WTC11 (cell line): Measurements from ENCODE around the gene NCMAP. TPM values are rescaled to one million over a fixed set of nuclear protein-coding genes. Genes with fewer than 3 reads are reported as not detected.
"Not testable (repeated sequence)": the region's sequence is repeated elsewhere in the genome, so short reads cannot be mapped to it uniquely, and the experiment has no call there.

Experiments
- ATAC-seq: fragments of 200-7000 bp; cut with Tn5 transposase; 2 replicates; pipeline ENCODE4 v1.10.0; 2021; ENCODE audit warnings: mild to moderate bottlenecking, moderate library complexity
- CTCF ChIA-PET: fragments of 300-600 bp; sonication (Branson Sonifier 250); formaldehyde crosslinking; loops from one replicate; lab custom pipeline; 2021; ENCODE audit warnings: antibody characterized with exemption; lab: Charles Lee
- POLR2A ChIA-PET: fragments of 350-600 bp; sonication (Branson Sonifier 250); formaldehyde crosslinking; loops from one replicate; lab custom pipeline; 2021; ENCODE audit warnings: antibody characterized with exemption; lab: Charles Lee
- DNase-seq: peaks from one replicate; pipeline ENCODE4 v3.0.0; 2021; ENCODE audit warnings: low spot score
- H3K27ac Mint-ChIP-seq: 2 replicates; pipeline ENCODE4 v1.8.0; 2021; ENCODE audit warnings: mixed read lengths
- H3K27me3 Mint-ChIP-seq: 2 replicates; pipeline ENCODE4 v1.8.0; 2021; ENCODE audit warnings: low read depth, mild to moderate bottlenecking, moderate library complexity, mixed read lengths
- H3K36me3 Mint-ChIP-seq: 2 replicates; pipeline ENCODE4 v1.8.0; 2021; ENCODE audit warnings: mixed read lengths
- H3K4me1 Mint-ChIP-seq: 2 replicates; pipeline ENCODE4 v1.8.0; 2022; ENCODE audit warnings: mixed read lengths
- H3K4me3 Mint-ChIP-seq: 2 replicates; pipeline ENCODE4 v1.8.0; 2021; ENCODE audit warnings: mild to moderate bottlenecking, moderate library complexity, mixed read lengths
- H3K9me3 Mint-ChIP-seq: 2 replicates; pipeline ENCODE4 v1.8.0; 2021; ENCODE audit warnings: mixed read lengths
- AFF4 ChIP-seq: sonication (generic); formaldehyde crosslinking; IDR thresholded peaks from 2 replicates; pipeline ENCODE4 v1.8.1; 2023; ENCODE audit warnings: mild to moderate bottlenecking, missing genetic modification reagents, borderline replicate concordance
- ATF2 ChIP-seq: sonication (generic); formaldehyde crosslinking; IDR thresholded peaks from 2 replicates; pipeline ENCODE4 v1.8.1; 2022; ENCODE audit warnings: low read depth, missing genetic modification reagents, borderline replicate concordance
- E2F1 ChIP-seq: sonication (generic); formaldehyde crosslinking; IDR thresholded peaks from 2 replicates; pipeline ENCODE4 v1.8.0; 2022; ENCODE audit warnings: mild to moderate bottlenecking, missing genetic modification reagents
- E2F5 ChIP-seq: sonication (generic); formaldehyde crosslinking; IDR thresholded peaks from 2 replicates; pipeline ENCODE4 v1.8.1; 2022; ENCODE audit warnings: mild to moderate bottlenecking, moderate library complexity, missing genetic modification reagents
- EMX1 ChIP-seq: fragments of 250-450 bp; sonication (Bioruptor Pico); IDR thresholded peaks from 2 replicates; pipeline ENCODE4 v1.8.0; 2021; ENCODE audit warnings: mild to moderate bottlenecking
- GABPB1 ChIP-seq: sonication (generic); formaldehyde crosslinking; IDR thresholded peaks from 2 replicates; pipeline ENCODE4 v1.8.1; 2023; ENCODE audit warnings: mild to moderate bottlenecking, missing genetic modification reagents
- GTF2I ChIP-seq: fragments of 250-450 bp; sonication (Bioruptor Pico); conservative IDR thresholded peaks from 2 replicates; pipeline ENCODE4 v1.4.0; 2021; ENCODE audit warnings: mild to moderate bottlenecking
- JUN ChIP-seq: sonication (generic); formaldehyde crosslinking; IDR thresholded peaks from 2 replicates; pipeline ENCODE4 v1.8.0; 2023; ENCODE audit warnings: mild to moderate bottlenecking, missing genetic modification reagents
- MLX ChIP-seq: sonication (generic); formaldehyde crosslinking; IDR thresholded peaks from 2 replicates; pipeline ENCODE4 v1.8.1; 2023; ENCODE audit warnings: mild to moderate bottlenecking, missing genetic modification reagents, moderate library complexity
- NFYB ChIP-seq: sonication (generic); formaldehyde crosslinking; conservative IDR thresholded peaks from 2 replicates; pipeline ENCODE4 v1.8.0; 2022; ENCODE audit warnings: low read depth, missing genetic modification reagents
- NR1H2 ChIP-seq: sonication (generic); formaldehyde crosslinking; IDR thresholded peaks from 2 replicates; pipeline ENCODE4 v1.9.0; 2021; ENCODE audit warnings: mild to moderate bottlenecking, moderate library complexity, missing genetic modification reagents
- NR2C2 ChIP-seq: sonication (generic); formaldehyde crosslinking; IDR thresholded peaks from 2 replicates; pipeline ENCODE4 v1.8.0; 2022; ENCODE audit warnings: mild to moderate bottlenecking, missing genetic modification reagents
- OVOL2 ChIP-seq: fragments of 250-450 bp; sonication (Bioruptor Pico); IDR thresholded peaks from 2 replicates; pipeline ENCODE4 v1.9.0; 2021; ENCODE audit warnings: mild to moderate bottlenecking, borderline replicate concordance
- TEAD4 ChIP-seq: sonication (generic); formaldehyde crosslinking; IDR thresholded peaks from 2 replicates; pipeline ENCODE4 v1.8.0; 2022; ENCODE audit warnings: mild to moderate bottlenecking, missing genetic modification reagents
- USF2 ChIP-seq: sonication (generic); formaldehyde crosslinking; IDR thresholded peaks from 2 replicates; pipeline ENCODE4 v1.8.1; 2023; ENCODE audit warnings: mild to moderate bottlenecking, missing genetic modification reagents, moderate library complexity
- ZNF232 ChIP-seq: sonication (generic); formaldehyde crosslinking; IDR thresholded peaks from 2 replicates; pipeline ENCODE4 v1.8.0; 2022; ENCODE audit warnings: mild to moderate bottlenecking, missing genetic modification reagents
- ZNF317 ChIP-seq: sonication (generic); formaldehyde crosslinking; IDR thresholded peaks from 2 replicates; pipeline ENCODE4 v1.8.1; 2023; ENCODE audit warnings: low read depth, mild to moderate bottlenecking, moderate library complexity, missing genetic modification reagents, borderline replicate concordance
- total RNA-seq: library from RNA; stranded (reverse); gene quantifications from 3 replicates; pipeline ENCODE4 v1.2.3, GENCODE V29; 2021

The NCMAP gene
- total RNA-seq, 1 experiment from 2014 or later: 0.26 TPM

GRCh38 chr1:24549210-24549609 lies 6.7 kb upstream of the NCMAP start:
- TF ChIP-seq USF2 (CRISPR knock-in tag): peak; percentile 11; the same call in 1 of the 2 replicates
- peak; percentile 89 for TF ChIP-seq GABPB1 (CRISPR knock-in tag)
- H3K36me3 Mint-ChIP-seq, H3K27ac Mint-ChIP-seq, DNase-seq, H3K4me3 Mint-ChIP-seq, H3K27me3 Mint-ChIP-seq, POLR2A ChIA-PET, H3K9me3 Mint-ChIP-seq, ATAC-seq: not testable (repeated sequence)
- CTCF ChIA-PET: interaction anchor here (1.4 to 3.5 kb wide), 2 partner anchors 38 to 399 kb away, joined by 5 to 25 read pairs; no protein-coding TSS in a partner anchor
- peaks cover 19% of the 10 kb centered on the region for H3K4me1 Mint-ChIP-seq

- ATAC-seq (0 out of 2 replicates have a peak, but pooled peaks have one; percentile 27), DNase-seq (no peak)
- ChIA-PET CTCF (interaction anchor here (1.1 to 1.8 kb wide), 2 partner anchors 36 to 136 kb away, joined by 3 to 4 read pairs; partner anchors contain the start of gene NIPAL3), POLR2A (no interaction called here)
- Mint-ChIP-seq H3K27me3 (peaks cover 23% of the 10 kb centered on the region), H3K9me3 (no peaks in the 10 kb centered on the region), H3K4me1 (peaks cover 17% of the 10 kb centered on the region), H3K4me3 (no peak overlapping the region), H3K36me3 (no peaks in the 10 kb centered on the region), H3K27ac (no peak overlapping the region; the same call in 1 of the 2 replicates)
- no peak for TF ChIP-seq NR2C2 (CRISPR knock-in tag)
- no peak for TF ChIP-seq E2F5 (CRISPR knock-in tag)
- no peak for TF ChIP-seq E2F1 (CRISPR knock-in tag)
Measured at GRCh38 chr1:24551290-24551959, 4.5 kb upstream of the NCMAP start.

GRCh38 chr1:24551960-24552571 lies 3.8 kb upstream of the NCMAP start:
- peak; percentile 14; the same call in 1 of the 2 replicates for ATAC-seq
- Mint-ChIP-seq H3K36me3 (no peaks in the 10 kb centered on the region), H3K4me3 (no peak overlapping the region), H3K9me3 (no peaks in the 10 kb centered on the region), H3K4me1 (peaks cover 17% of the 10 kb centered on the region), H3K27me3 (peaks cover 30% of the 10 kb centered on the region), H3K27ac (no peak overlapping the region; the same call in 1 of the 2 replicates)
- peak; percentile 51; the same call in 1 of the 2 replicates for TF ChIP-seq GABPB1 (CRISPR knock-in tag)
- TF ChIP-seq ZNF317 (CRISPR knock-in tag): no peak
- ChIA-PET POLR2A (no interaction called here), CTCF (interaction anchor here (1.1 to 1.8 kb wide), 2 partner anchors 35 to 137 kb away, joined by 3 to 4 read pairs; partner anchors contain the start of gene NIPAL3)
- no peak for DNase-seq

GRCh38 chr1:24553931-24554330 lies 2.0 kb upstream of the NCMAP start:
- Mint-ChIP-seq H3K9me3 (no peaks in the 10 kb centered on the region), H3K27ac (no peak overlapping the region), H3K27me3 (peaks cover 37% of the 10 kb centered on the region), H3K4me1 (peaks cover 21% of the 10 kb centered on the region), H3K36me3 (no peaks in the 10 kb centered on the region), H3K4me3 (no peak overlapping the region)
- POLR2A ChIA-PET: no interaction called here
- ATAC-seq: no peak
- no peak for DNase-seq
- CTCF ChIA-PET: interaction anchor here (2.1 to 3.0 kb wide), 2 partner anchors 33 to 138 kb away, joined by 7 to 16 read pairs; partner anchors contain the start of gene NIPAL3
- no peak for TF ChIP-seq NFYB (CRISPR knock-in tag)
- no peak for TF ChIP-seq JUN
- no peak for TF ChIP-seq GTF2I (CRISPR knock-in tag)
- TF ChIP-seq OVOL2 (CRISPR knock-in tag): no peak
- TF ChIP-seq EMX1 (CRISPR knock-in tag): no peak
- TF ChIP-seq AFF4 (CRISPR knock-in tag): no peak
- no peak for TF ChIP-seq TEAD4 (CRISPR knock-in tag)
- TF ChIP-seq MLX: no peak
- no peak for TF ChIP-seq ZNF232 (CRISPR knock-in tag)
- TF ChIP-seq NR1H2 (CRISPR knock-in tag): no peak
- TF ChIP-seq ATF2: no peak
